Activated CD4-positive, alpha-beta T cell treated with anti-CD3 and anti-CD28 coated beads, Interleukin-2, Interleukin-4, amounts not matched to agents 100 ng/mL and 50 ng/mL, durations not matched to agents 16 hours and 8 hours (primary cell): Measurements from ENCODE around the gene CAB39L.
A peak's percentile ranks its signal among the peaks of the same experiment; 100 is the strongest.

ENCODE experiments used
- DNase-seq: peaks from one replicate; pipeline ENCODE4 v3.0.0-alpha.2; 2020; ENCODE audit warnings: low spot score

CAB39L gene

GRCh38 chr13:49441846-49442245 is 2.0 kb downstream of the CAB39L start:
- peak; percentile 39 for DNase-seq

- no peak for DNase-seq
These were observed 2.6 kb downstream of the CAB39L start for GRCh38 chr13:49441312-49441711.

GRCh38 chr13:49439609-49440008 is 4.3 kb downstream of the CAB39L start:
- DNase-seq: no peak

- no peak for DNase-seq
These were observed 6.2 kb downstream of the CAB39L start for GRCh38 chr13:49437705-49438104.

- no peak for DNase-seq
These were observed 7.0 kb downstream of the CAB39L start for GRCh38 chr13:49436890-49437289.

GRCh38 chr13:49435992-49436391 is 7.9 kb downstream of the CAB39L start:
- DNase-seq: no peak

GRCh38 chr13:49429121-49429520 is 14.7 kb downstream of the CAB39L start:
- no peak for DNase-seq

GRCh38 chr13:49428041-49428763 is 15.7 kb downstream of the CAB39L start:
- no peak for DNase-seq

GRCh38 chr13:49424011-49424560 is 19.8 kb downstream of the CAB39L start:
- DNase-seq: no peak

GRCh38 chr13:49421391-49421790 is 22.5 kb downstream of the CAB39L start:
- DNase-seq: peak; percentile 22

GRCh38 chr13:49419276-49419675 is 24.6 kb downstream of the CAB39L start:
- DNase-seq: no peak

GRCh38 chr13:49418206-49418605 is 25.7 kb downstream of the CAB39L start:
- no peak for DNase-seq

- no peak for DNase-seq
These were observed 26.7 kb downstream of the CAB39L start for GRCh38 chr13:49417161-49417560.

- DNase-seq: no peak
These were observed 31.1 kb downstream of the CAB39L start for GRCh38 chr13:49412749-49413148.

- no peak for DNase-seq
These were observed 32.5 kb downstream of the CAB39L start for GRCh38 chr13:49411353-49411752.

GRCh38 chr13:49410477-49410876 is 33.4 kb downstream of the CAB39L start:
- no peak for DNase-seq

- no peak for DNase-seq
These were observed 33.9 kb downstream of the CAB39L start for GRCh38 chr13:49410006-49410405.

GRCh38 chr13:49409008-49409407 is 34.9 kb downstream of the CAB39L start:
- no peak for DNase-seq

- no peak for DNase-seq
These were observed 35.9 kb downstream of the CAB39L start for GRCh38 chr13:49407936-49408335.

- DNase-seq: no peak
These were observed 36.8 kb downstream of the CAB39L start for GRCh38 chr13:49407068-49407467.

- DNase-seq: no peak
These were observed 39.2 kb downstream of the CAB39L start for GRCh38 chr13:49404703-49405020.

GRCh38 chr13:49403996-49404702 is 39.7 kb downstream of the CAB39L start:
- no peak for DNase-seq
